IMR-90 (cell line): ENCODE measurements around the gene HNRNPLL. TPM values are rescaled to one million over a fixed set of nuclear protein-coding genes. Genes with fewer than 3 reads are reported as not detected.

Experiments used
- ATAC-seq: fragments of 200-7000 bp; cut with Tn5 transposase; 2 replicates; pipeline ENCODE4 v1.9.1; 2020; ENCODE audit warnings: low read depth, mild to moderate bottlenecking, moderate library complexity
- BruUV-seq: library from RNA; stranded (reverse); fragments of 400-500 nt; replicated peaks from 2 replicates; lab custom pipeline; 2021; lab: Mats Ljungman, UMichigan
- CTCF ChIA-PET: fragments of 300-600 bp; formaldehyde crosslinking; extraction: SDS; loops from one replicate; lab custom pipeline; 2021; ENCODE audit warnings: antibody characterized with exemption; lab: Yijun Ruan, JAX
- POLR2A ChIA-PET: fragments of 300-600 bp; sonication (Branson Sonifier 250); formaldehyde crosslinking; loops from one replicate; lab custom pipeline; 2022; ENCODE audit warnings: antibody characterized with exemption; ENCODE audit not compliant: unreplicated experiment; lab: Charles Lee
- DNase-seq: peaks from one replicate; pipeline ENCODE4 v3.0.0; 2013
- H2AFZ ChIP-seq: replicated peaks from 2 replicates; pipeline ENCODE3; 2013; ENCODE audit warnings: low read length, mild to moderate bottlenecking; ENCODE audit not compliant: poor library complexity
- H2AK5ac ChIP-seq: 2 replicates; pipeline ENCODE4 v1.6.1; 2013; ENCODE audit warnings: low read depth, low read length, inconsistent platforms
- H2AK9ac ChIP-seq: replicated peaks from 2 replicates; pipeline ENCODE3; 2013; ENCODE audit warnings: mild to moderate bottlenecking, low read depth, low read length, moderate library complexity; ENCODE audit not compliant: poor library complexity
- H2BK120ac ChIP-seq: 2 replicates; pipeline ENCODE4 v1.6.1; 2013; ENCODE audit warnings: low read depth, low read length, inconsistent platforms
- H2BK15ac ChIP-seq: 3 replicates; pipeline ENCODE4 v1.6.1; 2013; ENCODE audit warnings: low read depth, low read length, inconsistent platforms
- H2BK20ac ChIP-seq: 2 replicates; pipeline ENCODE4 v1.6.1; 2013; ENCODE audit warnings: low read depth, mild to moderate bottlenecking, inconsistent platforms, low read length, moderate library complexity
- H2BK5ac ChIP-seq: 2 replicates; pipeline ENCODE4 v1.6.1; 2013; ENCODE audit warnings: mild to moderate bottlenecking, low read depth, low read length, inconsistent platforms; ENCODE audit not compliant: poor library complexity, severe bottlenecking
- H3K14ac ChIP-seq: replicated peaks from 2 replicates; pipeline ENCODE4 v1.6.1; 2013; ENCODE audit warnings: low read depth, low read length, inconsistent platforms
- H3K18ac ChIP-seq: 2 replicates; pipeline ENCODE4 v1.6.1; 2013; ENCODE audit warnings: low read depth, low read length, control low read depth
- H3K23ac ChIP-seq: 2 replicates; pipeline ENCODE4 v1.6.1; 2013; ENCODE audit warnings: low read depth, low read length, inconsistent platforms
- H3K27ac ChIP-seq: 2 replicates; pipeline ENCODE4 v1.5.1; 2013; ENCODE audit warnings: mild to moderate bottlenecking, control low read depth, low read length; ENCODE audit not compliant: insufficient read depth
- H3K27me3 ChIP-seq: 2 replicates; pipeline ENCODE4 v1.6.1; 2013; ENCODE audit warnings: low read length; ENCODE audit not compliant: control insufficient read depth, insufficient read depth
- H3K36me3 ChIP-seq: 2 replicates; pipeline ENCODE4 v1.6.1; 2013; ENCODE audit warnings: low read length, mixed read lengths; ENCODE audit not compliant: control insufficient read depth, insufficient read depth
- H3K4ac ChIP-seq: 2 replicates; pipeline ENCODE4 v1.6.1; 2013; ENCODE audit warnings: low read depth, low read length, inconsistent platforms
- H3K4me1 ChIP-seq: 2 replicates; pipeline ENCODE4 v1.6.1; 2013; ENCODE audit warnings: low read length, mixed read lengths; ENCODE audit not compliant: control insufficient read depth, insufficient read depth
- H3K4me2 ChIP-seq: 2 replicates; pipeline ENCODE4 v1.6.1; 2013; ENCODE audit warnings: low read depth, mild to moderate bottlenecking, control low read depth, low read length, moderate library complexity
- H3K4me3 ChIP-seq: 2 replicates; pipeline ENCODE4 v1.5.1; 2013; ENCODE audit warnings: low read depth, mild to moderate bottlenecking, control low read depth, low read length, moderate library complexity; ENCODE audit not compliant: insufficient read depth
- H3K56ac ChIP-seq: 2 replicates; pipeline ENCODE4 v1.6.1; 2013; ENCODE audit warnings: low read length, inconsistent platforms; ENCODE audit not compliant: insufficient read depth; ENCODE audit errors: extremely low read depth
- H3K79me1 ChIP-seq, 2 experiments: 2 replicates each; pipeline ENCODE4 v1.6.1; 2013; ENCODE audit warnings: low read length in 2 of 2, inconsistent platforms in 1 of 2, low read depth in 1 of 2
- H3K9ac ChIP-seq: 2 replicates; pipeline ENCODE4 v1.6.1; 2013; ENCODE audit warnings: low read depth, low read length, control low read depth
- H3K9me1 ChIP-seq: 2 replicates; pipeline ENCODE4 v1.6.1; 2013; ENCODE audit warnings: low read length, inconsistent platforms; ENCODE audit not compliant: insufficient read depth
- H3K9me3 ChIP-seq: 2 replicates; pipeline ENCODE4 v1.6.1; 2013; ENCODE audit warnings: low read length; ENCODE audit not compliant: control insufficient read depth, insufficient read depth
- H4K20me1 ChIP-seq: 2 replicates; pipeline ENCODE4 v1.6.1; 2013; ENCODE audit warnings: low read length, inconsistent platforms; ENCODE audit not compliant: insufficient read depth
- H4K5ac ChIP-seq: 2 replicates; pipeline ENCODE4 v1.6.1; 2013; ENCODE audit warnings: mild to moderate bottlenecking, low read depth, low read length, control low read depth
- H4K8ac ChIP-seq, 2 experiments: 2 replicates each; pipeline ENCODE4 v1.6.1; 2013; ENCODE audit warnings: low read depth in 2 of 2, low read length in 2 of 2, control low read depth in 1 of 2, inconsistent platforms in 1 of 2
- H4K91ac ChIP-seq: 2 replicates; pipeline ENCODE4 v1.6.1; 2013; ENCODE audit warnings: low read depth, low read length, inconsistent platforms; ENCODE audit not compliant: insufficient read depth
- BHLHE40 ChIP-seq: fragments of 150-350 bp; IDR thresholded peaks from 2 replicates; pipeline ENCODE4 v1.6.1; 2016; ENCODE audit warnings: mild to moderate bottlenecking, low read depth, low read length
- CEBPB ChIP-seq: IDR thresholded peaks from 2 replicates; pipeline ENCODE4 v1.6.1; 2012; ENCODE audit warnings: low read depth, low read length, improper control_type of control experiment
- CHD1 ChIP-seq: IDR thresholded peaks from 2 replicates; pipeline ENCODE4 v1.6.1; 2012; ENCODE audit warnings: low read depth, low read length, improper control_type of control experiment
- ELK1 ChIP-seq: fragments of 150-350 bp; IDR thresholded peaks from 2 replicates; pipeline ENCODE4 v1.6.1; 2016; ENCODE audit warnings: low read depth, mild to moderate bottlenecking, low read length, moderate library complexity, borderline replicate concordance
- FOS ChIP-seq: fragments of 150-350 bp; IDR thresholded peaks from 2 replicates; pipeline ENCODE4 v1.6.1; 2016; ENCODE audit warnings: low read depth, low read length
- MAFK ChIP-seq: IDR thresholded peaks from 2 replicates; pipeline ENCODE4 v1.6.1; 2012; ENCODE audit warnings: low read depth, low read length, improper control_type of control experiment
- MAZ ChIP-seq: IDR thresholded peaks from 2 replicates; pipeline ENCODE4 v1.6.1; 2012; ENCODE audit warnings: low read depth, mild to moderate bottlenecking, low read length, improper control_type of control experiment, moderate library complexity, borderline replicate concordance
- MXI1 ChIP-seq: IDR thresholded peaks from 2 replicates; pipeline ENCODE4 v1.6.1; 2012; ENCODE audit warnings: low read depth, mild to moderate bottlenecking, low read length, moderate library complexity, borderline replicate concordance
- NFE2L2 ChIP-seq: fragments of 150-350 bp; IDR thresholded peaks from 2 replicates; pipeline ENCODE4 v1.6.1; 2016; ENCODE audit warnings: low read depth, mild to moderate bottlenecking, low read length
- POLR2A ChIP-seq: IDR thresholded peaks from 2 replicates; pipeline ENCODE4 v1.6.1; 2012; ENCODE audit warnings: mild to moderate bottlenecking, low read depth, low read length
- RAD21 ChIP-seq: IDR thresholded peaks from 2 replicates; pipeline ENCODE4 v1.6.1; 2012; ENCODE audit warnings: low read length, improper control_type of control experiment
- RCOR1 ChIP-seq: IDR thresholded peaks from 2 replicates; pipeline ENCODE4 v1.6.1; 2012; ENCODE audit warnings: mild to moderate bottlenecking, low read length, improper control_type of control experiment; ENCODE audit not compliant: insufficient replicate concordance
- RFX5 ChIP-seq: IDR thresholded peaks from 2 replicates; pipeline ENCODE4 v1.8.0; 2012; ENCODE audit warnings: low read depth, mild to moderate bottlenecking, low read length, moderate library complexity
- SMC3 ChIP-seq: fragments of 150-350 bp; IDR thresholded peaks from 2 replicates; pipeline ENCODE4 v1.6.1; 2016; ENCODE audit warnings: low read depth, mild to moderate bottlenecking, antibody characterized with exemption, low read length, moderate library complexity
- USF2 ChIP-seq: fragments of 150-350 bp; IDR thresholded peaks from 2 replicates; pipeline ENCODE4 v1.6.1; 2017; ENCODE audit warnings: mild to moderate bottlenecking, antibody characterized with exemption, low read length, low read depth
- WGBS, 2 experiments: methylation state at CpG; one replicate each; pipeline versions ENCODE4 v1.1.5 to v1.1.7; 2013; ENCODE audit warnings: missing lambda C conversion rate in 2 of 2; ENCODE audit not compliant: insufficient read length in 1 of 2; ENCODE audit errors: extremely low coverage in 2 of 2; 5-methylcytosine and 5-hydroxymethylcytosine counted together
- dilution Hi-C: fragments of 300-500 bp; cut with HindIII; formaldehyde crosslinking; loops from one replicate; pipeline ENCODE4 v1.14.3; 2018; ENCODE audit warnings: low sequenced_read_pairs; ENCODE audit not compliant: unreplicated experiment
- in situ Hi-C: fragments of 300-500 bp; cut with MboI; formaldehyde crosslinking; loops from 3 replicates; pipeline ENCODE4 v1.14.3; 2019; ENCODE audit warnings: low sequenced_read_pairs, inconsistent platforms, mixed read lengths
- intact Hi-C: fragments of 100-400 bp; cut with micrococcal nuclease; formaldehyde crosslinking; loops from 2 replicates; pipeline ENCODE4 v1.10.0; 2022
- polyA plus RNA-seq, 3 experiments: library from polyadenylated mRNA; depleted of rRNA; stranded (reverse); fragments of >200 nt; gene quantifications; 2 replicates each; pipeline ENCODE4 v1.2.3, GENCODE V29; 2012; ENCODE audit warnings: low replicate concordance in 1 of 3
- total RNA-seq: library from RNA; depleted of rRNA; stranded (reverse); fragments of >200 nt; gene quantifications from 2 replicates; pipeline ENCODE4 v1.2.3, GENCODE V29; 2012
- TF ChIP-seq, protein P1 (sequence below): conservative IDR thresholded peaks from 2 replicates; pipeline ENCODE4 v1.5.1; 2012; ENCODE audit warnings: mild to moderate bottlenecking, low read depth, low read length, improper control_type of control experiment

The HNRNPLL gene
- total and polyA plus RNA-seq, 2 of the 4 experiments (the other 2 are of a cell fraction) = 23.7 to 53.1 TPM

GRCh38 chr2:38580115-38580636, 22.6 kb downstream of the HNRNPLL start:
- no peak overlapping the region for H2BK15ac ChIP-seq
- H3K4me2 ChIP-seq = no peak overlapping the region
- H3K56ac ChIP-seq = no peak overlapping the region
- in situ Hi-C loops = no loop called here
- H3K14ac ChIP-seq = no peak overlapping the region
- no peak overlapping the region for H3K27ac ChIP-seq
- TF ChIP-seq MAFK (no peak), MXI1 (no peak), CEBPB (no peak), SMC3 (no peak), NFE2L2 (no peak), RCOR1 (no peak), POLR2A (no peak), USF2 (no peak), BHLHE40 (no peak), RFX5 (no peak), MAZ (no peak), RAD21 (no peak), FOS (no peak), ELK1 (no peak), CHD1 (no peak)
- TF ChIP-seq, protein P1, sequence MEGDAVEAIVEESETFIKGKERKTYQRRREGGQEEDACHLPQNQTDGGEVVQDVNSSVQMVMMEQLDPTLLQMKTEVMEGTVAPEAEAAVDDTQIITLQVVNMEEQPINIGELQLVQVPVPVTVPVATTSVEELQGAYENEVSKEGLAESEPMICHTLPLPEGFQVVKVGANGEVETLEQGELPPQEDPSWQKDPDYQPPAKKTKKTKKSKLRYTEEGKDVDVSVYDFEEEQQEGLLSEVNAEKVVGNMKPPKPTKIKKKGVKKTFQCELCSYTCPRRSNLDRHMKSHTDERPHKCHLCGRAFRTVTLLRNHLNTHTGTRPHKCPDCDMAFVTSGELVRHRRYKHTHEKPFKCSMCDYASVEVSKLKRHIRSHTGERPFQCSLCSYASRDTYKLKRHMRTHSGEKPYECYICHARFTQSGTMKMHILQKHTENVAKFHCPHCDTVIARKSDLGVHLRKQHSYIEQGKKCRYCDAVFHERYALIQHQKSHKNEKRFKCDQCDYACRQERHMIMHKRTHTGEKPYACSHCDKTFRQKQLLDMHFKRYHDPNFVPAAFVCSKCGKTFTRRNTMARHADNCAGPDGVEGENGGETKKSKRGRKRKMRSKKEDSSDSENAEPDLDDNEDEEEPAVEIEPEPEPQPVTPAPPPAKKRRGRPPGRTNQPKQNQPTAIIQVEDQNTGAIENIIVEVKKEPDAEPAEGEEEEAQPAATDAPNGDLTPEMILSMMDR = no peak
- no peak overlapping the region for H3K23ac ChIP-seq
- H2AFZ ChIP-seq = no peak overlapping the region
- H3K4me3 ChIP-seq = no peak overlapping the region
- WGBS, 2 experiments = no CpG with 5 or more reads among the region's 2 CpGs
- BruUV-seq = TSS peak; percentile 11
- no peak overlapping the region; the same call in 1 of the 2 replicates for H3K18ac ChIP-seq
- H4K20me1 ChIP-seq = peaks cover 20% of the 10 kb centered on the region; the same call in 1 of the 2 replicates
- no peak overlapping the region for H4K8ac ChIP-seq
- POLR2A ChIA-PET = no interaction called here
- no peak overlapping the region for H4K5ac ChIP-seq
- intact Hi-C loops = loop anchor here (5.0 kb wide), 2 partner anchors 162 to 263 kb away; no protein-coding TSS in a partner anchor
- peaks cover 3% of the 10 kb centered on the region; the same call in 1 of the 2 replicates for H3K9me1 ChIP-seq
- no peaks in the 10 kb centered on the region for H3K27me3 ChIP-seq
- no peak overlapping the region for H4K91ac ChIP-seq
- peaks cover 2% of the 10 kb centered on the region; the same call in 1 of the 2 replicates for H3K4me1 ChIP-seq
- no peaks in the 10 kb centered on the region for H3K9me3 ChIP-seq
- DNase-seq = no peak
- no peak overlapping the region for H3K9ac ChIP-seq
- H2BK20ac ChIP-seq = no peak overlapping the region
- H2BK5ac ChIP-seq = no peak overlapping the region
- dilution Hi-C loops = no loop called here
- no peak overlapping the region for H2AK5ac ChIP-seq
- peaks cover 27 to 37% of the 10 kb centered on the region in 2 experiments for H3K79me1 ChIP-seq
- no peak overlapping the region for H2BK120ac ChIP-seq
- no peak overlapping the region for H3K4ac ChIP-seq
- ATAC-seq = no peak
- peaks cover 12% of the 10 kb centered on the region for H3K36me3 ChIP-seq
- no peak overlapping the region for H2AK9ac ChIP-seq
- CTCF ChIA-PET = interaction anchor here (0.7 to 1.1 kb wide), 3 partner anchors 10 to 141 kb away, joined by 3 to 4 read pairs (median 3); no protein-coding TSS in a partner anchor
